Activated naive CD8-positive, alpha-beta T cell treated with anti-CD3 and anti-CD28 coated beads for 36 hours (primary cell): Measurements from ENCODE around the gene GPX3. TPM values are rescaled to one million over a fixed set of nuclear protein-coding genes. Genes with fewer than 3 reads are reported as not detected.
A peak's percentile ranks its signal among the peaks of the same experiment; 100 is the strongest.

Experiments
- DNase-seq: peaks from one replicate; pipeline ENCODE4 v3.0.0; 2021
- H3K27ac Mint-ChIP-seq: one replicate; pipeline ENCODE4 v1.8.0; 2022; ENCODE audit warnings: mild to moderate bottlenecking, moderate library complexity, mixed read lengths
- H3K27me3 Mint-ChIP-seq: one replicate; pipeline ENCODE4 v1.8.0; 2022; ENCODE audit warnings: mild to moderate bottlenecking, mixed read lengths
- H3K36me3 Mint-ChIP-seq: one replicate; pipeline ENCODE4 v1.8.0; 2021; ENCODE audit warnings: mild to moderate bottlenecking, mixed read lengths
- H3K4me1 Mint-ChIP-seq: one replicate; pipeline ENCODE4 v1.8.0; 2021; ENCODE audit warnings: mixed read lengths
- H3K4me3 Mint-ChIP-seq: one replicate; pipeline ENCODE4 v1.8.0; 2022; ENCODE audit warnings: mild to moderate bottlenecking, moderate library complexity, mixed read lengths
- H3K9me3 Mint-ChIP-seq: one replicate; pipeline ENCODE4 v1.8.0; 2022; ENCODE audit warnings: mixed read lengths
- total RNA-seq, 2 experiments: library from RNA; stranded (reverse); gene quantifications; one replicate each; pipeline ENCODE4 v1.2.3, GENCODE V29; 2021

Gene GPX3
- total RNA-seq, 2 experiments from 2014 or later = not detected

DNA sequence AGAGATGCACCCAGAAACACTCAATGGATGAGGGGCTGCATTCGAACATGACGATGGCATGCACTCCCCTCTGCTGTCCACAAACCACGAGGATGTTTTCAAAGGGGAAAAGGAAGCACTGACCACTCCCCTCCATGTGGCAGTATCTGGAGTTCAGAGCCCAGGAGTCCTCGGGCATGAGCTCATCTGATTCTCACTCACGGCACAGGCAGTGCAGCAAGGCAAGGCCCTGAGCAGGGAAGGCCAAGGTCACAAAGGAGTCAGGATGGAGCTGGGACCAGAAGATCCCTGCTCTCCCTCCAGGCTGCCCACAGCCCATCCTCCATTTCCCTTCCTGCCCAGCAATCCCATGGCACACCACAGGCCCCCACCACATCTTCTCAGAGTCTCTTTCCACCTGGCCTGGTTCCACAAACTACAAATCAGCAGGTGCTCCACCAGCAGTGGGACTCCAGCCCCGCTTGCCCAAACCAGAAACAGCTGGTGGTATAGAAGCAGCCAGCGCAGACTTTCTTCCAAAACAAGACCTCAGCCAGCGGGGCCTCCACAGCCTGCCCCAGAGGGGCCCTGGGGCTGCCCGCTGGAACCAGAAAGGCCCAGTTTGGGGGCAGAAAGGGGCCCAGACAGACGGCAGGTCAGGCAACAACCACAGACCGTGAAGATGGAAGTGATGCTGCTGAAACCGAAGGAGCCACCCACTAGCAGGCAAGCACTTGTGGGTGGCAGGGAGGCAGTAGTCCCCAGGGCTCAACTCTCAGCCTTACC, 48.2 kb downstream of the GPX3 start:
- peaks cover 44% of the 10 kb centered on the region for H3K36me3 Mint-ChIP-seq
- H3K9me3 Mint-ChIP-seq = no peaks in the 10 kb centered on the region
- H3K27ac Mint-ChIP-seq = peak overlapping the region; percentile 81
- H3K4me3 Mint-ChIP-seq = no peak overlapping the region
- DNase-seq = peak; percentile 63
- peaks cover 72% of the 10 kb centered on the region for H3K4me1 Mint-ChIP-seq
- no peaks in the 10 kb centered on the region for H3K27me3 Mint-ChIP-seq

DNA sequence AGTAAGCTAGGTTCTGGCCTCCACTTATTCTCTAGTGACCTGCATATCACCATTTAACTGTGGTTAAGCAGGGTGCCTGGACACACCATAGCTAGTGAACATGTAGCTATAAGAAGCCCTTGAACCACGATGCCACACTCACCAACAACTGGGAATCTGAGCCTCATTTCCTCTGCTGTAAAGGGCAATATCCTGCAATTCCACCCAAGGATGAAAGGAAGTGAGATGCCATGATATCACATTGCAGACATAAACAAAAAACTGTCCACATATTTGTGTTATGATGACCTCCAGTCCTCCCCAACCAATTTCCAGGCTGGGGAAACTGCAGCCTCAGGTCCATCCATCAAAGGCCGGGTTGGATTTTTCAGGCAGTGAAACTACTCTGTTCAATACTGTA, 50.1 kb downstream of the GPX3 start:
- DNase-seq = no peak
- no peak overlapping the region for H3K27ac Mint-ChIP-seq
- H3K27me3 Mint-ChIP-seq = no peaks in the 10 kb centered on the region
- H3K4me3 Mint-ChIP-seq = no peak overlapping the region
- H3K4me1 Mint-ChIP-seq = peaks cover 73% of the 10 kb centered on the region
- no peaks in the 10 kb centered on the region for H3K9me3 Mint-ChIP-seq
- peaks cover 57% of the 10 kb centered on the region for H3K36me3 Mint-ChIP-seq

DNA sequence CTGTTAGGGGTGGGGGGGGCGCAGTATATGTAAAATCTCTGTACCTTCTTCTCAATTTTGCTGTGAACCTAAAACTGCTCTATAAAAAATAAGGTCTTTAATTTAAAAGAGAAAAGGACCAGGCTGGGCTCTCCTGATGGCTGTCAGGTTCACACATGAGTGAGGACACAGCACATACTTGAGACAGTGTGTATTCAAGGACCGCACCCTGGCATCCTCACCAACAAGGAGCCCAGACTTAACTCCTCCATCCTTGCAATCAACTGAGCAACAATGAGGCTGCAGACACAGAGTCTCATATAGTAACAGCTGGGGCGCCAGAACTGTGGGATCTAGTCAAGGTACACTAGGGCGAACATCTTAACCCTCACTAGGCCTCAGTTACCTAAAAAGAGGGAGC, 50.6 kb downstream of the GPX3 start:
- H3K27ac Mint-ChIP-seq = no peak overlapping the region
- no peaks in the 10 kb centered on the region for H3K9me3 Mint-ChIP-seq
- H3K4me3 Mint-ChIP-seq = no peak overlapping the region
- no peak for DNase-seq
- no peaks in the 10 kb centered on the region for H3K27me3 Mint-ChIP-seq
- peaks cover 73% of the 10 kb centered on the region for H3K4me1 Mint-ChIP-seq
- H3K36me3 Mint-ChIP-seq = peaks cover 63% of the 10 kb centered on the region

DNA sequence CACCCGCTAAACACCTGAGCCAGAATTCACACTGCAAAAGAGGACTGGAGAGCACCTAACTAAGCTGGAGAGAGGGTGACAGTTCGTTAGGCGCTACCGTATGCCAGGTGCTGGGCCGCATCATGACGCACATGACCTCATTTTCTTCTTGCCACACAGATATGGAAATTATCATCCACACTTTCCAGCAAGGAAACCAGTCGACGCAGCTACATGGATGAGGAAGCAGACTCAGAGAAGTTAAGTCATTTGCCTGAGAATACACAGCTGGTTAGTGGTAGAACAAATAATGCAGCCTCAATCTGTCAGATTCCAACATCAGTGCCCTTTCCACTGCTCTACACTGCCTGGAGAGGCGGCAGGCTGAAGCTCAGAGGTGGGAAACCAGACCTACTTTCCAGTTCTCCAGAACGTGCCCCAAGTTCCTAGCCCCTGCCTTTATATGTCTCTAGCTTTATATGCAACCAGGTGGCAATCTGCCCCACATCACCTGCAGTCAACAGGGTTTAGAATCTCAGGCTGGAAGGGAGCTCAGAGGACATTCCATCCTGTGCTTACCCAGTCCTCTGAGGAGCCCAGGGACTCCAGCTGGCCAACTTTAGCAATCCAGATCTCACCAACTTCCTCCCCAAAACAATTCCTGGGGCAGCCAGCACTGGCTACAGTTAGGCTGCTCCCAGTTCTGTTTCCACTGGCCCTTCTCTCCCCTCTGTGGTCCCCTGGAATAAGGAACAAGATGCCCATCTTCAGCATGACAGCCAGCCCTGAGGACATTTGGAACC, 51.6 kb downstream of the GPX3 start:
- Mint-ChIP-seq H3K9me3 (no peaks in the 10 kb centered on the region), H3K4me3 (no peak overlapping the region), H3K27me3 (no peaks in the 10 kb centered on the region), H3K36me3 (peaks cover 70% of the 10 kb centered on the region), H3K4me1 (peaks cover 73% of the 10 kb centered on the region), H3K27ac (no peak overlapping the region)
- DNase-seq = no peak

DNA sequence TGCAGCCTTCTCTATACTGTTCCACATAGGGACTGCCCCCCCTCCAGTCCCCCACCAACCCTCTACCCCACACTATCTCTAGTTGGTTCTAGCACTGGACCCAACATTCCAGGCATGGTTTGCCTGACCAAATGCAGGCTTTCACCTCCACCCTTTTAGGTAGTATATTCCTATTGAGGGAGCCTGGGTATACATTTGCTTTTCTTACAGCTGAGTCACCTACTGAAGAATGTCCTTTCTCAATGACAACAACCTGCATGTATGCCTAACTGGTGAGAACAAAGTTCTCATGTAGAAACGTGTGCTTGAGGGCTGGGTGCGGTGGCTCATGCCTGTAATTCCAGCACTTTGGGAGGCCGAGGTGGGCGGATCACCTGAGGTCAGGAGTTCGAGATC, 52.2 kb downstream of the GPX3 start:
- no peaks in the 10 kb centered on the region for H3K27me3 Mint-ChIP-seq
- H3K4me1 Mint-ChIP-seq = peaks cover 73% of the 10 kb centered on the region
- H3K4me3 Mint-ChIP-seq = no peak overlapping the region
- H3K27ac Mint-ChIP-seq = no peak overlapping the region
- peaks cover 70% of the 10 kb centered on the region for H3K36me3 Mint-ChIP-seq
- no peaks in the 10 kb centered on the region for H3K9me3 Mint-ChIP-seq
- DNase-seq = no peak

DNA sequence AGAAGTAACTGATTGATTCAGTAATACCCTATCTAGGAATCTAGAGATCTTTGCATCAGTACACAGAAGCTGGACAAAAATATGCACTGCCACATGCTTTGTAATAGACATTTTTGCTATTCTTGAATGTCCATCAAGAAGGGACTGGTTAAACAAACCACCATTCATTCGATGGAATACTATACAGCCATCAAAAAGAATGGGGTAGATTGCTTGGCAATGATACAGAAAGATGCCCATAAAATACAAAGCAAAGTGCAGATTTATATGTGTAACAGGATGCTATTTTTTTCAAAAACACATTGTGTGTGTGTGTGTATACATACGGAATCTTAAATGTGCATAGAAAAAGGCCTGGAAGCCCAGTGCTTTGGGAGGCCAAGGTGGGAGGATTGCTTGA, 52.9 kb downstream of the GPX3 start:
- Mint-ChIP-seq H3K4me3 (no peak overlapping the region), H3K27me3 (no peaks in the 10 kb centered on the region), H3K4me1 (peaks cover 73% of the 10 kb centered on the region), H3K9me3 (no peaks in the 10 kb centered on the region), H3K36me3 (peaks cover 70% of the 10 kb centered on the region), H3K27ac (no peak overlapping the region)
- no peak for DNase-seq

DNA sequence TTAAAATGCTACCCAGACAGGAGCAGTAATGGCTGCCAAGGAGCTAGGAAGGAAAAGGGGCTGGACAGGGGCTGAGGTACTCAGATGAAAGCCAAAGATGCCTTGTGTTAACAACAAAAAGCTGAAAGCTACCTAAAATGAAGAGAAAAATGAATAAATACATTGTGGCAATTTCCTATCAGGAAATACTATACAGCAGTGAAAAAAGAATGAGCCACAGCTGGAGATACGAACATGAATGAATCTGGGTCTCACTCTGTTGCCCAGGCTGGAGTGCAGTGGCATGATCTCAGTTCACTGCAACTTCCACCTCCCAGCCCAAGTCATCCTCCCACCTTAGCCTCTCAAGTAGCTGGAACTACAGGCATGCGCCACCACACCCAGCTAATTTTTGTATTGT, 54.2 kb downstream of the GPX3 start:
- H3K4me1 Mint-ChIP-seq = peaks cover 70% of the 10 kb centered on the region
- DNase-seq = no peak
- H3K4me3 Mint-ChIP-seq = no peak overlapping the region
- H3K9me3 Mint-ChIP-seq = no peaks in the 10 kb centered on the region
- peaks cover 73% of the 10 kb centered on the region for H3K36me3 Mint-ChIP-seq
- no peaks in the 10 kb centered on the region for H3K27me3 Mint-ChIP-seq
- peak overlapping the region; percentile 29 for H3K27ac Mint-ChIP-seq

DNA sequence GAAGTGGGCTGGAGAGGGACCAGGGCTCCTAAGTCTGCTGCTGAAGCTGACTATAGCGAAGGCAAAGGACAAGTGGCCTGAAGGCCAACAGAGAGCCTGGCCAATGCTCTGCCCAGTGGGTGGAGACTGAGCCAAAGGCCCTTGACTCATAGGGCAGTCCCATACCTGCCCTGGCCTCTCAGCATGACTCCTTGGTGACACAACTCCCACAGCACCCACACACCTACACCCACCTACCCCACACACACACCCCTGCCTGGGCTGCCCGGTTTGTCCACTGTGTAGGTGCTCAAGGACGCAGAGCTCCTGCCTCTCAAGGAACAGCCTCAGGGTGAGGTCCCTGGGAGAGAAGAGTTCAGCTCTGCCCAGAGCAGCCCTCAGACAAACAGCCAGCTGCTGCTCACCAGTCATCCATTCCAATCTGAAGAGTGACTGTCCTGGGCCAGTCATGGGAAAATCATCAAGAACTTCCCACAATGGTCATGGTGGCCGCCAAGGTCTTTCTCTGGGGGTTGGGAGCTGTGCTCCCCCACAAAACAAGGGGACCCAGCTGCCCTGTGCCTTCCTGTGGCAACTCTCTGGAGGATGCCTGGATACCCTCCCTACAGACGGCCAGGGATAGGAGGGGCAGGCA, 55.4 kb downstream of the GPX3 start:
- Mint-ChIP-seq H3K4me3 (peak overlapping the region; percentile 36), H3K4me1 (peaks cover 60% of the 10 kb centered on the region), H3K36me3 (peaks cover 75% of the 10 kb centered on the region), H3K27ac (peak overlapping the region; percentile 66), H3K9me3 (no peaks in the 10 kb centered on the region), H3K27me3 (no peaks in the 10 kb centered on the region)
- DNase-seq = no peak

DNA sequence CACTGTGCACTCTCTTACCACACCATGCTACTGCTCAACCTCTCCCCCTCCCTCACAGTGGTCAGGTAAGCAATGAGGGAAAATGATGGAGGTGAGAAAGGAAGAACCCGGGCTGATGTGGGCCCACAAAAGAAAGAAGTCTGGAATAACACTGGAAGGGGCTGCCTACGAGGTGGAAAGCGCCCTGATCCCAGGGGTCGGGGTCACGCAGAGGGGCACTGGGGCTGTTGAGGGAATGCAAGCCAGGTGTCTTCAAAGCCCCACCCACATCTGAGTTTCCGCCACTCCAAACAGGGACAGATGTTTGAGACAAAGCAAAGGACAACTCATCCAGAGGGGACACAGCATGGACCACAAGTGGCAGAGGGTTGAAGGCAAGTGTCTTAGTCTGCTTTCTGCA, 56.2 kb downstream of the GPX3 start:
- peaks cover 75% of the 10 kb centered on the region for H3K36me3 Mint-ChIP-seq
- peaks cover 58% of the 10 kb centered on the region for H3K4me1 Mint-ChIP-seq
- H3K27ac Mint-ChIP-seq = peak overlapping the region; percentile 16
- no peaks in the 10 kb centered on the region for H3K27me3 Mint-ChIP-seq
- peak overlapping the region; percentile 36 for H3K4me3 Mint-ChIP-seq
- H3K9me3 Mint-ChIP-seq = no peaks in the 10 kb centered on the region
- DNase-seq = no peak

DNA sequence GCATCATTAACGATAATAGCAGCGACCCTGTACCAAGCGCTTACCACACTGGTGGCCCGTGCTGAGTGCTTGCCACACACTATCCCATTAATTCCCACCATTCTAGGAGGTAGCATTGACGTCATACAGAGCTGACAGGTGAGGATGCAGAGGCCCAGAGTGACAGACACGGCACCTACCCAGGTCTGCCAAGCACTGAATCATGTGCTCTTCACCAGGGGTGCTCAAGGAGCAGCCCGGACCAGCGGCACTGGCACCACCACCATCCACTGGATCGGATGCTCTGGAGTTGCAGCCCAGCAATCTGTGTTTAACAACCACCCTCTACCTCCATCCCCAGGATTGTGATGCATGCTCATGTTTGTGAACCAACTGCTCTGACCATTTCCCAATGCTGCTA, 57.0 kb downstream of the GPX3 start:
- Mint-ChIP-seq H3K4me1 (peaks cover 56% of the 10 kb centered on the region), H3K4me3 (peak overlapping the region; percentile 85), H3K27me3 (no peaks in the 10 kb centered on the region), H3K9me3 (no peaks in the 10 kb centered on the region), H3K36me3 (peaks cover 69% of the 10 kb centered on the region), H3K27ac (peak overlapping the region; percentile 91)
- DNase-seq = no peak

DNA sequence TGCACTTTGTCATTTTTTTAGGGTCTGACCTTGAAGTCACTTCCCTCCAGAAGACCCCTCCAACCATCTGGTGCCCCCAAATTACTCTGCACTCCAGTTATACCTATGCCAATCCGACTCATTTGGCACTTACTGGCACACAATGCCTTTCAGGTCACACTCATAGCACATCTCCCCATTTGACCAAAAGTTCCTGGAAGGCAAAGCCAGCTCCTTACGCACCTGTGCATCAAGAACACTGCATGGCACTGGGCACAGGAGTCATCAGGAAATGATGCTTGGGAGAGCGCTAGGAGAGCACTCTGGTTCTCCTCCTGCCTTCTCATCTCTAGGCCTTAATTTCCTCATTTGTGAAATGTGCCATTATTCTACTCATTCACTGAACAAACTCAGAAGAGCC, 57.6 kb downstream of the GPX3 start:
- Mint-ChIP-seq H3K36me3 (peaks cover 69% of the 10 kb centered on the region), H3K27ac (peak overlapping the region; percentile 91), H3K4me1 (peaks cover 61% of the 10 kb centered on the region), H3K9me3 (no peaks in the 10 kb centered on the region), H3K27me3 (no peaks in the 10 kb centered on the region), H3K4me3 (peak overlapping the region; percentile 85)
- DNase-seq = no peak

Other genes with a start within 250 kb of the GPX3 start
- 10 to 100 TPM; 10.4 to 10.6 TPM for gene SMIM3, start 241.8 kb upstream of the GPX3 start, total RNA-seq
- gene IRGM, start 174.1 kb upstream of the GPX3 start, total RNA-seq = 1 to 10 TPM; 2.5 to 2.9 TPM
- 1 to 10 TPM; 2.8 TPM for gene ZNF300, start 115.6 kb upstream of the GPX3 start, total RNA-seq
- gene TNIP1, start 60.4 kb downstream of the GPX3 start, total RNA-seq = 100 to 1,000 TPM; 185 to 189 TPM
- 100 to 1,000 TPM; 407 to 417 TPM for gene ANXA6, start 137.2 kb downstream of the GPX3 start, total RNA-seq
- gene CCDC69, start 203.5 kb downstream of the GPX3 start, total RNA-seq = 10 to 100 TPM; 27.5 to 29.6 TPM
- gene GM2A, start 232.6 kb downstream of the GPX3 start, total RNA-seq = 10 to 100 TPM; 18.0 to 18.8 TPM